Cerebellar nuclear complex (tissue), 1 donor: ENCODE results near the gene MMP23B.

Experiments
- DNase-seq, 2 experiments: peaks; one replicate each; lab custom pipeline; 2025; lab: John Stamatoyannopoulos, UW

The MMP23B gene

DNA sequence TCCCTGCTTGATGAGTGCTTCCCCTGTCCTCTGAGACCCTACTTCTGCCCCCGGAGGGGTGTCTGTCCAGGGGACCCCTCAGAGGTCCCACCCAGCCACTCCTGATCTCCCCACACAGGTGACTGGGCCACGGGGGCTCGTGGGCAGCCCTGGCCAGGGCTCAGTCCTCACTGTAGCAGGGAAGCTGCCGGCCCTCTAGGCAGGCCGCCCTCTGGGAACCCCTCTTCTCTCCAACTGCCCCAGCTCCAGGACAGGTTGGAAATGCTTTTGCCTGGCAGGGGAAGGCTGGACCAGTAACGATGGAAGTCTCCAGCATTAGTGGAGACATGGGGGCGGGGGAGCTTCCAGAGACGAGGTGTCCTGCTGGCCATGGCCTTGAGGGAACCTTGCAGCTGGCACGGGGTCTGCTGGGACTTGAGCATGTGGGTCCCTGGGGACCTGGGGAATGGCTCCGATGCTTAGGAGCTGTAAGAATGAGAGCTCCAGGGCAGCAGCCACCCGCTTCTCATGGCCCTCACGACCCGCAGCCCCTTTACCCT is 28.9 kb upstream of the MMP23B start:
- no peak for DNase-seq

DNA sequence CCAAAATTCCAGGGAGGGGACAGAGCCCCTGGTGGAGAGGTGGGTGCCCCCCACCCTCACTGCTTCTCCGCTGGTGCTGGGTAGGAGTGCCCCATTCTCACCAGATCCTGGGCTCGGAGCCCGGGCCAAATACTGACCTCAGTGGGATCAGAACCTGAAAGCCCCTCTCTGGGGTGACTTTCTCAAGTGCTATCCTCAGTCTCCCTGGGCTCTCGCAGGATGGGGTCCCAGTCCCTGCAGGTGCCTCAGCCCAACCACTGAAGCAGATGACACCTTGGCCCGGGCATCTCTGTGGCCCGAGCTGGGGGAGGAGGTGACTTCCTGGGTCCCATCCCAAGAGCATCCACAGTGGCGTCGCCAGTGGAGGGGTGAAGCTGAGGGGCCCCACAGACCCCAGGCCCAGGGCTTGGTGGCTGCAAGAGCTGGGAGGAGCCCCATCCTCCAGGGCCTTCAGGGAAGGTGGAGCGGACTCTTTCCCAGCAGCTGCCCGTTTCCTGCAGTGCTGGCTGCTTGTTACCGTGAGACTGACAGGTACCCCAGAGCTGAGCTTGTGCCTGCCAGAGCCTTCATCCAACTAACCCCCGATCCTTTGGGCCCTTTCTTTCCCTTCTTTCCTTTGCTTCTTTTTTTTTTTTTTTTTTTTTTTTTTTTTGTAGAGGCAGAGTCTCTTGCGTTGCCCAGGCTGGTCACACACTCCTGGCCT is 28.2 kb upstream of the MMP23B start:
- DNase-seq, result no peak

DNA sequence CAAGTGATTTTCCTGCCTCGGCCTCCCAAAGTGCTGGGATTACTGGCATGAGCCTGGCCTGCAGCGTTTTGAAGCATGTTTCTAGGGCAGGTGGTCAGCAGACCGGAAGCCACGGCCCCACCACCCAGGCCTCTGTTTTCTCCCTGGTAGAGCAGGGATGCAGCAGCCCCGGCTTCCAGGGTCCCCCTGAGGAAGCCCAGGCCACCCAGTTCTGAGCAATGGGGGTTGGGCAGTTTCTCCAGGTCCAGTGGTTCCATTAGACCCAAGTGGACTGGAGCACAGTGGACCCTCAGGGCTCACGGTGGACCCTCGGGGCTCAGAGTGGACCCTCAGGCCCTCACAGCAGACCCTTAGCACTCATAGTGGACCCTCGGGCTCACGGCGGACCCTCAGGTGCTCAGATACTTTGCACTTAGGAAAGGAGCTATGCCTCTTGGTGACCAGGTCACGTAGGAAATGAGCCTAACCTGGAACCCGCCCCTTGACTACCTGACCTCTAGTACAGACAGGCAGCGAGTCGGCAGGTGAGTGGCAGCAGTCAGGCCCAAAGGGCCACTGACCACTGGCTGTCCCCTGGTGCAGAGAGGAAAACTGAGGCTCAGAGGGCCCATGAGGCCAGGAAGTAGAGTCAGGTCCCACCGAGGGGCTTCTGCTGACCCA is 27.5 kb upstream of the MMP23B start:
- DNase-seq, result no peak

DNA sequence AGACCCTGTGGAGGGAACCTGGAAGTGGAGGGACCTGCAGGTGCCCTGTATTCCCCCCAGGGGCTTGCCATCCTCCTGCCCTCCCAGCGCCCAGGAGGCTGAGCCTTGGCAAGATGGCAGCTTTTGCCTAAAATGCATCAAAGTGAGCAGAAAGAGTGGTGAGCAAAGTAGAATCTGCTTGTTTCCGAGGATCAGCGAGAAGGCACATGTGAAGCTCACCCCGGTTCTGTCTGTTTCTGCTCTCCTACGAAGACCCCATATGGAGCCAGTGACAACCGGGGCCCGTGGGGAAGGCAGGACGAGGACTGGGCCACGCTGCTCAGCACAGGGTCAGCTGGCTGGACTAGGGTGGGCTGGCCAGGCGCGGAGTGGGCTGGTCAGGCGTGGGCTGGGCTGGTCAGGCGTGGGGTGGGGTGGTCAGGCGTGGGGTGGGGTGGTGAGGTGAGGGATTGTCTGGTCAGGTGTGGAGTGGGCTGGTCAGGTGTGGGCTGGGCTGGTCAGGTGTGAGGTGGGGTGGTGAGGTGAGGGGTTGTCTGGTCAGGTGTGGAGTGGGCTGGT is 26.9 kb upstream of the MMP23B start:
- DNase-seq, result no peak

DNA sequence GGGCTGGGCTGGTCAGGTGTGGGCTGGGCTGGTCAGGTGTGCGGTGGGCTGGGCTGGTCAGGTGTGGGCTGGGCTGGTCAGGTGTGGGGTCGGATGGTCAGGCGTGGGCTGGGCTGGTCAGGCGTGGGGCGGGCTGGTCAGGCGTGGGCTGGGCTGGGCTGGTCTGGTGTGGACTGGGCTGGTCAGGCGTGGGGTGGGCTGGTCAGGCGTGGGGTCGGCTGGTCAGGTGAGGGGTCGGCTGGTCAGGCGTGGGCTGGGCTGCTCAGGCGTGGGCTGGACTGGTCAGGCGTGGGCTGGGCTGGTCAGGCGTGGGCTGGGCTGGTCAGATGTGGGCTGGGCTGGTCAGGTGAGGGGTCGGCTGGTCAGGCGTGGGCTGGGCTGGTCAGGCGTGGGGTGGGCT is 26.2 kb upstream of the MMP23B start:
- DNase-seq, result no peak

DNA sequence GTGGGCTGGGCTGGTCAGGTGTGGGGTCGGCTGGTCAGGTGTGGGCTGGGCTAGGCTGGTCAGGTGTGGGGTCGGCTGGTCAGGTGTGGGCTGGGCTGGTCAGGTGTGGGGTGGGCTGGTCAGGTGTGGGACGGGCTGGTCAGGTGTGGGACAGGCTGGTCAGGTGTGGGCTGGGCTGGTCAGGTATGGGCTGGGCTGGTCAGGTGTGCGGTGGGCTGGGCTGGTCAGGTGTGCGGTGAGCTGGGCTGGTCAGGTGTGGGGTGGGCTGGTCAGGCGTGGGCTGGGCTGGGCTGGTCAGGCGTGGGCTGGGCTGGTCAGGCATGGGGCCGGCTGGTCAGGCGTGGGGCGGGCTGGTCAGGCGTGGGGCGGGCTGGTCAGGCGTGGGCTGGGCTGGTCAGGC is 25.7 kb upstream of the MMP23B start:
- DNase-seq, result no peak

DNA sequence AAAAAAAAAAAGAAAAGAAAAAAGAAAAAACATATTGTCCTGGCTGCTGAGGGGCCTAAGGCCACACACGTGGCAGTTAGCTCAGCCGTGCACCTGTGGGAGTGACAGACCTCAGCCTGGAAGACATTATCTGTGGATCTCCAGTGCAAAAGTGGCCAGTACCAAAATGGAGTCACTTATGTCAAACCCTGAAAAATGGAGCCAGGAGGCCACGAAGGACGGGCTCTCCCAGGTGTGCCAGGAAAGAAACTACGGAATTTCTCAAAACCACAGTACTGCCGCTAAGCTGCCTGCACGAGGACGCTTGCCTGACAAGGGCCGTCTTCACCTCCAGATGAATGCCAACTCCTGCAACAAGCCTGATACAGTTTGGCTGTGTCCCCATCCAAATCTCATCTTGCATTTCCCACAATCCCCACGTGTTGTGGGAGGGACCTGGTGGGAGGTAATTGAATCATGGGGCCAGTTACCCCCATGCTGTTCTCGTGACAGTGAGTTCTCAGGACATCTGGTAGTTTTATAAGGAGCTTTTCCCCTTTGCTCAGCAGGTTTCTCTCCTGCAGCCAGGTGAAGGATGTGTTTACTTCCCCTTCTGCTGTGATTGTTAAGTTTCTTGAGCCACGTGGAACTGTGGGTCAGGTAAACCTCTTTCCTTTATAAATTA is 22.0 kb upstream of the MMP23B start:
- no peak for DNase-seq

DNA sequence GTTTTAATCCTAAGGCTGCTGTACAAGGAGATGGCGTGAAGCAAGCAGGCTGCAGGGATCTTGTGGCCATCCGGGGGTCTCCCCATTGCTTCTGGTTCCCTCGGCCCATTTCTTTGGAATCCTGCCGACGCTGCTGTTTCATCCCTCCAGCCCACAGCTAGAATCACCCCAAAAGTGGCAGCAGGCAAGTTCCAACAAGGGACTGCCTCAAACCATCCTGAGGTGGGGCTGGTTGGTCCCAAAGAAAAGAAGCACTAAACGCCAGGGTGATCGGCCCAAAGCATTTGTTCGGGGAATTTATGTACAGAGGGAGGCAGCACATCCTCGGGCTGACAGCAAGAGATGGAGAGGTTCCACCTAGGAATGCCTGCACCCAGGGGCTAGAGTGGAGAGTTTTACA is 21.2 kb upstream of the MMP23B start:
- DNase-seq, result no peak

DNA sequence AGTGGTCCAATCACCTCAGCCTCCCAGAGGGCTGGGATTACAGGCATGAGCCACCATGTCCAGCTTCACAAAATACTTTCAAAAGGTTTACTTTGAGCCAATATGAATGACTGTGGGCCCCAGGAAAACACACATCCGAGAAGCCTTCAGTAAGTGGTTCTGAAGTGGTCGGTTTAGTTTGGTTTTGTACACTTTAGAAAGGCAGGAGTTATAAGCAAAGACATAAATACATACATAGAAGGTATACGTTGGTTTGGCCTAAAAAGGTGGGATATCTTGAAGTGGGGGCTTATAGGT is 19.9 kb upstream of the MMP23B start:
- DNase-seq, result no peak

DNA sequence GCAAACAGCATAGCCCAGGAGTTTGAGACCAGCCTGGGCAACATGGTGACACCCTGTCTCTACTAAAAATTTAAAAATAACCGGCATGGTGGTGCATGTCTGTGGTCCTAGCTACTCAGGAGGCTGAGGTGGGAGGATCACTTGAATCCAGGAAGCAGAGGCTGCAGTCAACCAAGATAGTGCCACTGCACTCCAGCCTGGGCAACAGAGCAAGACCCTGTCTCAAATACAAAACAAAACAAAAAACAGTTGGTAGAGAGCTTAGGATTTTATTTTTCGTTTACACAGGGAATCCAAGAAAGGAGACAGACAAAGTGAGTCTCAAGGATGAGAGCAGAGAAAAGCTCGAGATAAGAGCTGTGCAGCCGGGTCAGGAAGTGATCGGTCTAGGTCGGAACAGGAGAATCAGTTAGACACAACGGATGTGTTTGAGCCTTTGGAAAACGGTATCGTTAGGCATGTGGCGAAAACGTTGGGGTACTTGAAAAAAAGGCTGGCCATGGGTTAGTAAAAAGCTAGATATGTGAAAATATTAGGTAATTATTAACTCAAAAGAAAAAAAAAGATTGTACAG is 18.4 kb upstream of the MMP23B start:
- DNase-seq, result no peak

DNA sequence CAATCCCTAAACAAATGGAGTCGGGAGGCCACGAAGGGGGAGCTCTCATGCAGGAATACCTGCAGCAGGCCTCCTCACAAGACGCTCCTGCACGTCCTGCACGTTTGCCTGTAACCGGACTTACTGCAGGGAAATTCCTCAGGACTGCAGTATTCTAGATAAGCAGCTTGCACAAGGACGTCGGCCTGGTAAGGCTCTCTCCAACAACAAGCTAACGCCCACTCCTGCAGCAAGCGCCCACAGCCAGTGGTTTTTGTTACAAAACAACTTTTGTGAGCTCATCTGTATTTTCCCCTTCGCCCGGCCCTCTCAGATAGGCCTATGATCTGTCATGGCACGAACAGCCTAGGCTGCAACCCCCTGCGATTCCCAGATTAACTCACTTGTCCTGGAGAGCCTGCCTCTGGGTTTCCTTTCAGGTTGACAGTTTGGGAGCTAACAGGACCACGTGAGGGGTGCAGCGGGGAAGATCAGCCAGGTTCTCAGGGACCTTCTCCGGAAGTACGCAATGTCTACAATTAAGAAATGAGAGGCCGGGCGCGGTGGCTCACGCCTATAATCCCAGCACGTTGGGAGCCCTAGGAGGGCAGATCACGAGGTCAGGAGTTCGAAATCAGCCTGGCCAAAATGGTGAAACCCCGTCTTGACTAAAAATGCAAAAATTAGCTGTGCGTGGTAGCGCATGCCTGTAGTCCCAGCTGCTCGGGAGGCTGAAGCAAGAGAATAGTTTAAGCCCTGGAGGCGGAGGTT is 17.6 kb upstream of the MMP23B start:
- no peak for DNase-seq

DNA sequence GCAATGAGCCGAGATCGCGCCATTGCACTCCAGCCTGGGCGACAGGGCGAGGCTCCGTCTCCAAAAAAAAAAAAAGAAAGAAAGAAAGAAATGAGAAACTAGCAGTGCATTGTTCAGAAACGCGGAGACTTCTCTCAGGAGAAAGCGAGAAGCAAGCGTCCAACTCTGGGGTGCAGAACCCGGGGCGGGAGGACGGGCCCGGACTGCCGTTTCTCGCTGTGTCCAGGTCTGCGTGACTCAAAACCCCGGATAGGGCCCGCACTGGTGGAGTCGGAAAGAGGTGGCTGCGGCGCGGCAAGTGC is 17.1 kb upstream of the MMP23B start:
- no peak for DNase-seq

DNA sequence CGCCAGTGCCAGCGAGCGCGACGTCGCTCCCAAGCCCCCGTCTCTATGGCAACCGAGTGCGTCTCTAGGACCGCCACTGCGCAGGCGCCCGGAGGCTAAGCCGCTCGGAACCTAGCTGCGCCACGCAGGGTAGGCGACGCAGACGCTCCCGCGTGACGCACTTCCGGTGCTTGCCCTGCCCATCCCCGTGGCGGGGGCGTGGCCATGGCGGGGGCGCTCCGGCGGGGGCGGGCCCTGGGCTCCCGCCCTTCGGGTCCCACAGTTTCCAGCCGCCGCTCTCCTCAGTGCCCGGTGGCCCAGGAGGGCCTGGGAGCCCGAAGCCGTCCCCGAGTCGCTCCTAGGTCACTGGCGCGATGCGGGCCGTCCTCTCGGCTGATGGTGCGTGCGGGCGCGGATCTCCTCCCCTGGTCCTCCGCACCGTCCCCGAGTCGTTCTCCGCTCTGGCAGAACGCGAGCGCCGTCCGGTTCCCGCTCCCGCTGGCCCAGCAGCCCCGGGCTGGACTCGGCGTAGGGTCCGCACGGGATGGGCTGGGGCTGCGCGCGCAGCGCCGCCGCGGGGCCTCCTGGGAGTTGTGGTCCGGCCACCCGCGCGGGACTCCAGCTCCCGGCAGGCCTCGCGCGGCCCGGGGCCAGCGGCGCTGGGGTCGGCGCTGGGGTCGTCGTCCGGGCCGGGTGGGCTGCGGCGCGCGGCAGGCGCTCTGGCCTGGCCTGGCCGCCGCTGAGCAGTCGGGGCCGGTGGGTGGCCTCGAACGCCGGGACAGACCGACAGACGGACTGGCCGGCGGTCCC is 16.5 kb upstream of the MMP23B start, which contains the start of gene MIB2:
Gene MIB2, plus strand, starts transcription at position 245 of the 789 bp plus-strand sequence. CDS start 7,953 bp downstream, outside the sequence.
- peak; percentile 79 to 90 for DNase-seq

DNA sequence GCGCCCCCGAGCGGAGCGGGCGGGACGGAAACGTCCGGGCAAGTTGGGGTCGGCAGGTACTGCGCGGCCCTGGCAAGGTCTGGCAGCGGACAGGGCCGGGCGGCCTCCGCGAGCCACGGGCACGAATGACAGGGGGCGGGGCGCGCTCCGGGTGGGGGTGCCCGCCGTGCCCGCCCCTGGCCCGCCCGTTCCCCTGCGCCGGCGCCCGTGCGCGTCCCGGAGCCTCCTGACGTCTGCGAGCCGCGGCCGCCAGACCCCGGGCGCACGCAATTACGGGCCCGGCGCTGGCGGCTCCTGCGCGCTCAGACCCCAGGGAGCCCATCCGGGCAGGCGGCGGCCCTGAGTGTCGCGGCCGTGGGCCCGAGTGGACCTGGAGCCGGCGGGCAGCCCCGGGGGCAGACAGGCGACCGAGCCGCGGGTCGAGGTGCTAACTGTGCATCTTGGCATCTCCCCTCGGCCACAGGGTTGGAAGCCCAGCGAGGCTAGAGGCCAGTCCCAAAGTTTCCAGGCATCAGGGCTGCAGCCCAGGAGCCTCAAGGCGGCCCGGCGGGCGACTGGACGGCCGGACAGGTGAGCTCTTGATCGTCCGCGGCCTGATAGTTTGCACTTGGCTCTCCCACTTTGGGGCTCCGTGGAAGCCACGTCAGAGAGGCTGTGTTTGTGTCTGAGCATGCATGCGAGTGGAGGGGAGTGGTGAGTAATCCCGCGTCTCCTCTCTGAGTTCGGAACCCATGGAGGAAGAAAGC is 15.8 kb upstream of the MMP23B start:
- DNase-seq, result no peak

DNA sequence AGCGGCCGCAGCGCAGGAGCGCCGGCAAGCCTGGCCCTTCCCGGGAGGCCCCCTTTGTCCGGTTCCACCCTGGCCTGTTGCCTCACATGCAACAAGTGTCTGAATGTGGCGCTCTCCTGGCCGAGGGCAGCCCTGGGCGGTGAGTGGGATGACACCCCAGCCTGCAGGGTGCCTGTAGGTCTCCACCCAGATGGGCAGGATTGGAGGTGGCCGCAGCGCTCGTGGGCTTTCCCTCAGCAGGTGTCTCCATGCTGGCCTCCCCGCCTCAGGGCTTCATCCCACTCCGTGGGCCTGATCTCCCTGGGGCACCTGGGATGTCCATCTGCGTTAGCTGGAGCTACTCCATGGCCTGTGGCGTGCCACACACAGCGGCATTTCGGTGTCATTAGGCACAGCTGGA is 15.1 kb upstream of the MMP23B start:
- DNase-seq, result no peak

DNA sequence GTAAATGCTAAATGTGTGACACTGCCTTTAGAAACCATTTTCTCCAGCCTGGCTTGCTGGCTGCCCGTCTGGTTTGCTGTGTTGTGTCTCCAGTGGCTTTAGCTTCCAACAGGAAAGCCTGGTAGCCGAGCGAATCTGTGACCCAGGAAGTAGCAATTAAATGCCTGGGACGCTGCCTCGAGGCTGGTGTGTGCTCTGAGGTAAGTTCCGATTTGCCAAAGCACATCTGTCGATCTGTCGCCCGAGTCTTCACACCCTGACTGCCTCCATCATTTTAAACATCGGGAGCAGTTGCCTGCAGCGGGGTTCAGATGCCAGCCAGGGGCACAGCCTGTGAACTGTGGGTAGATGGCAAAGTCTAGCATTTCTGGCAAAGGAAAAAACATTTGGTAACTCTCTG is 14.5 kb upstream of the MMP23B start:
- DNase-seq, result no peak

DNA sequence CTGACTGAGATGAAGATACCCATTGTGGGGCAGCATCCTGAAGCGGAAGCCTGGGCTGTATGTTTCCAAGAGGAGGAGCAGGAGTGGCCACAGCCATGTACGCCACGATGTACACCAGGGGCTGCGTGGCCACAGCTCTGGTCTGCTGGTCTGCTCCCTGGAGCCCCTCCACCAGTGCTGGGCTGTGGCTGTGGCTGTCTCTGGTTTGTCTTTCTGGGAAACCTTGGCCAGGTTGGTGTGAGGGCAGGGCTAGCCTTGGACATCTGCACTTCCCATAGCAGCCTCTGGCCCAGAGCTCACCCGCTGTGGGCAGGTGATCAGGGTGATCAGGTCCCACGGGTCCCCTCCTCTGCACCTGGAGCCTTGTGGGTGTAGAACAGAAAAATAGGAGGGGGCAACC is 14.0 kb upstream of the MMP23B start:
- no peak for DNase-seq

DNA sequence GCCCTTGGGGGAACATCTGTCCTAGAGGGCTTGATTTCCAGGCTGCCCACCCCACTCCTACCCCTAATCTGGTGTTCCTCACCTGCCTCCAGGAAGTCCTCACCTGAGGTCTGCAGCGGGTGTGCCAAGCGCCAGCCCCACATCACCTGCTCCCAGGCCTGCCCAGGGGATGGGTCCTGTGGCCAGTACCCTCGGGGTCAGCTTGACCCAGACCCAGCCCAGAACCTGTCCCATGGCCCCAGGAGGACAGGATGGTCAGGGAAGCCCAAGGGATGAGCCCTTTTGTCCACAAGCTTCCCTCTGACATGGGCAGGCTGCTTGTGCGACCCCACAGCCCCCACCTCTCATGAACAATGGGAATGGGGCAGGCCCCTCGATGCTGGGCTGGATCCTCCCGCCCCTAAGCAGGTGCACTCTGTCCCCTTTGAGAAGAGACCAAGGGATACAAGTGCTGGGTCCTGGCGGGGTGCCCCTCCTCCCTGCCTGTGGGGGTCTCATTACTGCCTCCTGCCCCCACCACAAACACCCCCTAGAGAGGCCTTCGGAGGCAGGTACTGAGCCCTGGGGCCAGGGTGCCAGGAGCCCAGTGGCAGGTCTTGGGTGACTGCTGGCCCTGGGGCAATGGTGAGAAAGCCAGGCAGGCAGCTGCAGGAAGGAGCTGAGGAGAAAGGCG is 13.4 kb upstream of the MMP23B start:
- no peak for DNase-seq

DNA sequence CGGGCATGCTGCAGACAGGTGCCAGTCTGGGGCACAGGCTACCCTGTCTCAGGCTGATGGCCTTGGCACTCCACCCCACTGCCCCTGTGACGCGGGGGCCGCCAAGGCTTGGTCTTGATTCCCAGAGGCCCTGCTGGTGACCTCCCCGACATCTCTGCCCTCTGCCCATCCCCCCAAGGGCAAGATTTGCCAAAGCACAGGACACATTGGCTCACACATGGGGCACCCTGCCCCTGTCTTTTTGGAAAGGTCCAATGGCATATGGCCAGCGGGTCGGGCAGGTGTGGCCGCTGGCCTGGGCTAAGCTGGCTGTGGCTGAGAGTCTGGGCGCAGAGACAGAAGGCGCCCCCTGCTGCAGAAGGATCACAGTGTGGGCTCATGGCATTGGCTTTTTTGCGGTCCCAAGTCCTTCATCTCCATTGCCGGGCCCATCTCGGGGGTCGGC is 12.0 kb upstream of the MMP23B start:
- DNase-seq, result no peak
